Left ventricle myocardium inferior (tissue), 1 donor: ENCODE results near the gene FAM221B. TPM values are rescaled to one million over a fixed set of nuclear protein-coding genes. Genes with fewer than 3 reads are reported as not detected.

Experiments used
- DNase-seq: peaks from one replicate; pipeline ENCODE4 v3.0.0-alpha.2; 2020
- H3K27ac ChIP-seq: fragments of 200-600 bp; replicated peaks from 2 replicates; pipeline ENCODE4 v1.8.0; 2021
- H3K27me3 ChIP-seq: fragments of 200-600 bp; 2 replicates; pipeline ENCODE4 v1.8.0; 2021; ENCODE audit warnings: low read depth
- H3K36me3 ChIP-seq: fragments of 200-600 bp; 2 replicates; pipeline ENCODE4 v1.8.0; 2021
- H3K4me1 ChIP-seq: fragments of 200-600 bp; 2 replicates; pipeline ENCODE4 v1.8.0; 2021
- H3K4me3 ChIP-seq: fragments of 200-600 bp; 2 replicates; pipeline ENCODE4 v1.8.0; 2021; ENCODE audit warnings: mild to moderate bottlenecking, moderate library complexity
- H3K9me3 ChIP-seq: fragments of 200-600 bp; replicated peaks from 2 replicates; pipeline ENCODE4 v1.8.0; 2021
- CTCF ChIP-seq: fragments of 200-600 bp; IDR thresholded peaks from 2 replicates; pipeline ENCODE4 v1.8.0; 2021; ENCODE audit warnings: antibody characterized with exemption, mild to moderate bottlenecking, borderline replicate concordance
- intact Hi-C: fragments of 100-400 bp; cut with micrococcal nuclease; formaldehyde crosslinking; loops from one replicate; pipeline ENCODE4 v1.11.0; 2022
- total RNA-seq: library from RNA; stranded (reverse); fragmentation: NEBNext Ultra II Directional; extraction: Animal tissue kit (Norgen Biotek cat#: 25700); gene quantifications from one replicate; pipeline ENCODE4 v1.2.1, GENCODE V29; 2021
- donor health status: DM: no; HTN: yes; CAD: no; lungs with severe emphysema.

The FAM221B gene
- total RNA-seq, 1 donor from 2014 or later, result not detected

- no peak for TF ChIP-seq CTCF
- Histone ChIP-seq H3K27me3 (no peaks in the 10 kb centered on the region), H3K36me3 (no peaks in the 10 kb centered on the region), H3K4me1 (peaks cover 40% of the 10 kb centered on the region), H3K4me3 (no peak overlapping the region), H3K9me3 (no peaks in the 10 kb centered on the region), H3K27ac (no peak overlapping the region)
- intact Hi-C loops, result loop anchor here (2.0 kb wide), 1 partner anchor 93 kb away; no protein-coding TSS in a partner anchor
- DNase-seq, result no peak
Measured at GRCh38 chr9:35789541-35789940, 39.0 kb downstream of the FAM221B start.

- H3K27me3 ChIP-seq, result no peaks in the 10 kb centered on the region
- no peak for DNase-seq
- H3K9me3 ChIP-seq, result no peaks in the 10 kb centered on the region
- TF ChIP-seq CTCF, result no peak
- no peak overlapping the region for H3K27ac ChIP-seq
- intact Hi-C loops, result no loop called here
- H3K4me3 ChIP-seq, result no peak overlapping the region
- peaks cover 3% of the 10 kb centered on the region for H3K36me3 ChIP-seq
- H3K4me1 ChIP-seq, result no peaks in the 10 kb centered on the region
Measured at GRCh38 chr9:35783418-35783817, 45.1 kb downstream of the FAM221B start.

GRCh38 chr9:35781066-35781465, 47.5 kb downstream of the FAM221B start:
- no peaks in the 10 kb centered on the region for H3K27me3 ChIP-seq
- H3K4me3 ChIP-seq, result no peak overlapping the region
- H3K9me3 ChIP-seq, result no peaks in the 10 kb centered on the region
- peaks cover 3% of the 10 kb centered on the region for H3K36me3 ChIP-seq
- no peak for DNase-seq
- TF ChIP-seq CTCF, result no peak
- intact Hi-C loops, result no loop called here
- no peaks in the 10 kb centered on the region for H3K4me1 ChIP-seq
- no peak overlapping the region for H3K27ac ChIP-seq

GRCh38 chr9:35778496-35778895, 50.0 kb downstream of the FAM221B start:
- no peak overlapping the region for H3K4me3 ChIP-seq
- no peak for TF ChIP-seq CTCF
- peaks cover 2% of the 10 kb centered on the region for H3K36me3 ChIP-seq
- DNase-seq, result no peak
- H3K4me1 ChIP-seq, result peaks cover 8% of the 10 kb centered on the region
- H3K9me3 ChIP-seq, result no peaks in the 10 kb centered on the region
- H3K27ac ChIP-seq, result no peak overlapping the region
- no peaks in the 10 kb centered on the region for H3K27me3 ChIP-seq
- intact Hi-C loops, result no loop called here

- Histone ChIP-seq H3K4me3 (no peak overlapping the region), H3K27me3 (no peaks in the 10 kb centered on the region), H3K27ac (peak overlapping the region; percentile 35), H3K4me1 (peaks cover 22% of the 10 kb centered on the region), H3K36me3 (no peaks in the 10 kb centered on the region), H3K9me3 (no peaks in the 10 kb centered on the region)
- intact Hi-C loops, result no loop called here
- TF ChIP-seq CTCF, result no peak
- no peak for DNase-seq
Measured at GRCh38 chr9:35776018-35776417, 52.5 kb downstream of the FAM221B start.
